ENCODE results near the gene NTNG1. TPM values are rescaled to one million over a fixed set of nuclear protein-coding genes. Genes with fewer than 3 reads are reported as not detected.

Gene NTNG1
- total and polyA plus RNA-seq, 2 of the 13 experiments (the other 11 are each of a cell fraction or from before 2014, with no cell fraction given): not detected

DNA sequence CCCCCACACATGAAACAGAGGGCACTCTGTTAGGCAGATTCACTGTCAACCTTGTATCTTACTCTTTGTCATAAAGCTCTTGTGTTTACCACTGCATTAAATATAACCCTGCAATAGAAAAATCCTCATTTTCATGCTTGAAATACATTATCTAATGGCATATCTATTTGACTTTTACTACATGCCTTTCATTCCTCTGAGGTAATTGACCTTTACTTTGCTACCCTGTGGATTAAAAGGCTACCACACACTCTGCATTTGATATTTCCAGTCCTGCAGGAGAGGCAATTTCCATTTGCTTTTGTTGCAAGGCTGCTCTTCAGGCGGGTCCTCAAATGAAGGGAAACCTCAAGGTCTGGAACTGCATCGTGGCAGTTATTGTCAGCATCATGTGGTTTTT is 238.0 kb downstream of the NTNG1 start (continued):
- TF ChIP-seq, protein P1, sequence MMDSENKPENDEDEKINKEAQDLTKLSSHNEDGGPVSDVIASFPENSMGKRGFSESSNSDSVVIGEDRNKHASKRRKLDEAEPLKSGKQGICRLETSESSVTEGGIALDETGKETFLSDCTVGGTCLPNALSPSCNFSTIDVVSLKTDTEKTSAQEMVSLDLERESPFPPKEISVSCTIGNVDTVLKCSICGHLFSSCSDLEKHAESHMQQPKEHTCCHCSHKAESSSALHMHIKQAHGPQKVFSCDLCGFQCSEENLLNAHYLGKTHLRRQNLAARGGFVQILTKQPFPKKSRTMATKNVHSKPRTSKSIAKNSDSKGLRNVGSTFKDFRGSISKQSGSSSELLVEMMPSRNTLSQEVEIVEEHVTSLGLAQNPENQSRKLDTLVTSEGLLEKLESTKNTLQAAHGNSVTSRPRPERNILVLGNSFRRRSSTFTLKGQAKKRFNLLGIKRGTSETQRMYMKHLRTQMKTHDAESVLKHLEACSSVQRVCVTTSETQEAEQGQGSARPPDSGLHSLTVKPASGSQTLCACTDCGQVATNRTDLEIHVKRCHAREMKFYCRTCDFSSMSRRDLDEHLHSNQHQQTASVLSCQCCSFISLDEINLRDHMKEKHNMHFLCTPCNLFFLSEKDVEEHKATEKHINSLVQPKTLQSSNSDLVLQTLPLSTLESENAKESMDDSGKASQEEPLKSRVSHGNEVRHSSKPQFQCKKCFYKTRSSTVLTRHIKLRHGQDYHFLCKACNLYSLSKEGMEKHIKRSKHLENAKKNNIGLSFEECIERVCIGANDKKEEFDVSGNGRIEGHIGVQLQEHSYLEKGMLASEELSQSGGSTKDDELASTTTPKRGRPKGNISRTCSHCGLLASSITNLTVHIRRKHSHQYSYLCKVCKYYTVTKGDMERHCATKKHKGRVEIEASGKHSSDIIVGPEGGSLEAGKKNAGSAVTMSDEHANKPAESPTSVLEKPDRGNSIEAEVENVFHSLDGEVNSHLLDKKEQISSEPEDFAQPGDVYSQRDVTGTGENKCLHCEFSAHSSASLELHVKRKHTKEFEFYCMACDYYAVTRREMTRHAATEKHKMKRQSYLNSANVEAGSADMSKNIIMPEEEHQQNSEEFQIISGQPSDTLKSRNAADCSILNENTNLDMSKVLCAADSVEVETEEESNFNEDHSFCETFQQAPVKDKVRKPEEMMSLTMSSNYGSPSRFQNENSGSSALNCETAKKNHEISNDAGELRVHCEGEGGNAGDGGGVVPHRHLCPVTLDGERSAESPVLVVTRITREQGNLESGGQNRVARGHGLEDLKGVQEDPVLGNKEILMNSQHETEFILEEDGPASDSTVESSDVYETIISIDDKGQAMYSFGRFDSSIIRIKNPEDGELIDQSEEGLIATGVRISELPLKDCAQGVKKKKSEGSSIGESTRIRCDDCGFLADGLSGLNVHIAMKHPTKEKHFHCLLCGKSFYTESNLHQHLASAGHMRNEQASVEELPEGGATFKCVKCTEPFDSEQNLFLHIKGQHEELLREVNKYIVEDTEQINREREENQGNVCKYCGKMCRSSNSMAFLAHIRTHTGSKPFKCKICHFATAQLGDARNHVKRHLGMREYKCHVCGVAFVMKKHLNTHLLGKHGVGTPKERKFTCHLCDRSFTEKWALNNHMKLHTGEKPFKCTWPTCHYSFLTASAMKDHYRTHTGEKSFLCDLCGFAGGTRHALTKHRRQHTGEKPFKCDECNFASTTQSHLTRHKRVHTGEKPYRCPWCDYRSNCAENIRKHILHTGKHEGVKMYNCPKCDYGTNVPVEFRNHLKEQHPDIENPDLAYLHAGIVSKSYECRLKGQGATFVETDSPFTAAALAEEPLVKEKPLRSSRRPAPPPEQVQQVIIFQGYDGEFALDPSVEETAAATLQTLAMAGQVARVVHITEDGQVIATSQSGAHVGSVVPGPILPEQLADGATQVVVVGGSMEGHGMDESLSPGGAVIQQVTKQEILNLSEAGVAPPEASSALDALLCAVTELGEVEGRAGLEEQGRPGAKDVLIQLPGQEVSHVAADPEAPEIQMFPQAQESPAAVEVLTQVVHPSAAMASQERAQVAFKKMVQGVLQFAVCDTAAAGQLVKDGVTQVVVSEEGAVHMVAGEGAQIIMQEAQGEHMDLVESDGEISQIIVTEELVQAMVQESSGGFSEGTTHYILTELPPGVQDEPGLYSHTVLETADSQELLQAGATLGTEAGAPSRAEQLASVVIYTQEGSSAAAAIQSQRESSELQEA (CRISPR knock-in tag; IDR thresholded peaks at IDR 0.05; ENCODE audit: not compliant biosample characterization): no peak
- TF ChIP-seq, protein P2, sequence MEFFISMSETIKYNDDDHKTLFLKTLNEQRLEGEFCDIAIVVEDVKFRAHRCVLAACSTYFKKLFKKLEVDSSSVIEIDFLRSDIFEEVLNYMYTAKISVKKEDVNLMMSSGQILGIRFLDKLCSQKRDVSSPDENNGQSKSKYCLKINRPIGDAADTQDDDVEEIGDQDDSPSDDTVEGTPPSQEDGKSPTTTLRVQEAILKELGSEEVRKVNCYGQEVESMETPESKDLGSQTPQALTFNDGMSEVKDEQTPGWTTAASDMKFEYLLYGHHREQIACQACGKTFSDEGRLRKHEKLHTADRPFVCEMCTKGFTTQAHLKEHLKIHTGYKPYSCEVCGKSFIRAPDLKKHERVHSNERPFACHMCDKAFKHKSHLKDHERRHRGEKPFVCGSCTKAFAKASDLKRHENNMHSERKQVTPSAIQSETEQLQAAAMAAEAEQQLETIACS (CRISPR knock-in tag; IDR thresholded peaks at IDR 0.05): no peak
- TF ChIP-seq ZBTB1 (CRISPR knock-in tag; IDR thresholded peaks at IDR 0.05; ENCODE audit: borderline replicate concordance) (no peak), ZMYM2 (CRISPR knock-in tag; IDR thresholded peaks at IDR 0.05) (no peak)
